NCI-H2107 treated with DMSO at 0.1 percent for 48 hours (cell line): Measurements from ENCODE around the gene CLDN9.

ENCODE experiments used
- DNase-seq: peaks from one replicate; lab custom pipeline; 2025; ENCODE audit not compliant: unreplicated experiment; lab: John Stamatoyannopoulos, UW

CLDN9 gene

DNA sequence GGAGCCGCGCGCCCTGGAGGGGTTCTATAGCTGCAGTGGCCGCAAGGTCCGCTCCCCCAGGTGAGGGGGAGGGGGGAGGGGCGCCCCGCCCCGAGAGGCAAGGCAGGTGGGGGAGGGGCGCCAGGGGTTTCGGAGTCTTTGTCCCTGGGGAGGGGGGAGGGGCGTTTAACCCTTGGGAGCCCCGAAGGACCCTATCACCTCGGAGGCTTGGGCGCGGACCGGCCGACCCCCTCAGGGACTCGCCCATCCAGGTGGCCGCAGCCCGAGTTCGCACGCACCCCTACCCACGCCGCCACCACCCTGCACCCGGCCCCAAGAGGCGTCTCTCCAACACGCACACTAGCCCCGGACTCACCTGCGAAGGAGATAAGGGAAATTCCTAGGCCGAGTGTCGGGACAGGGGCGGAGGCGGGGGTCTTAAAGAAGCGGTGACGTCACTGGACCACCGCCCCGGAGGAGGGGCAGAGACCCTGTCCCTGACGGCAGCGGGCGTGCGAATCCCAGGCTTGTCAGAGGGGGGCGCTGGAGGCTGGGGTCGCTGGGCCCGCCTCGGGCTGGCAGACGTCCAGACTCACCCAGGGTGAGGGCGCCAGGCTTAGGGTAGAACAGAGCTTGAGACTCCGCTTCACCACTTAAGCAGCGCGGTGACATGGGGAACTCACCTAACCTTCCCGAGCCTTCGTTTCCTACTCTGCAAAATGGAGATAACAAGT lies 5.2 kb downstream of the CLDN9 start, which contains the start of gene CLDN6:
CLDN6 (minus strand) TSS at position 390 of the 713 bp plus-strand sequence. CDS start 2,162 bp downstream, outside the sequence.
- DNase-seq, result no peak

DNA sequence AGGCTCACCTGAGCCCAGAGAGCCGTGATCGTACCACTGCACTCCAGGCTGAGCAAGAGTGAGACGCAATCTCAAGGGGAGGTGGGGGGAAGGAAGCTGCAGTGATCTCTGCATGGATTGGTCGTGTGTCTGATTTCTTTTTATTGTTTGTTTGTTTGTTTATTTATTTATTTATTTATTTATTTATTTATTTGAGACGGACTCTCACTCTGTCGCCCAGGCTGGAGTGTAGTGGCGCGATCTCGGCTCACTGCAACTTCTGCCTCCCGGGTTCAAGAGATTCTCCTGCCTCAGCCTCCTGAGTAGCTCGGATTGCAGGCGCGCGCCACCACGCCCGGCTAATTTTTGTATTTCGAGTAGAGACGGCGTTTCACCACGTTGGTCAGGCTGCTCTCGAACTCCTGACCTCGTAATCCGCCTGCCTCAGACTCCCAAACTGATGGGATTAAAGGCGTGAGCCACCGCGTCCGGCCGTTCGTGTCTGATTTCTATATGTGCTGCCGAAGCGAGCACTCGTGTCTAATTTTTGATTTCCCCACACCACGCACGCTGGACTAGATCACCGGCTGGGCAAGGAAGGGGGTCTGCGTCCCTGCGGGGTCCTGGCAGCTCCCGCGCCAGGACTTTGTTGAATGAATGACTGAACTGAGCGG lies 7.0 kb downstream of the CLDN9 start:
- DNase-seq, result no peak

DNA sequence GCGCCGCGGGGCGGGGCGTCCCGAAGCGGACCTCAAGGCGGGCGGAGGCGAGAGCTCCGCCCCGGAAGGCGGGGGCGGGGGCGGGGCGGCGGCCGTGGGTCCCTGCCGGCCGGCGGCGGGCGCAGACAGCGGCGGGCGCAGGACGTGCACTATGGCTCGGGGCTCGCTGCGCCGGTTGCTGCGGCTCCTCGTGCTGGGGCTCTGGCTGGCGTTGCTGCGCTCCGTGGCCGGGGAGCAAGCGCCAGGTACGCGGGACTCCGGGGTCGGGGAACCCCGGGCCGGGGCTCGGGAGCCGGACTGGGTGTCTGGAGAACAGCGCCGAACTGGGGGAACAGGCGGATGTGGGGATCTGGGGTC lies 7.5 kb downstream of the CLDN9 start, which contains the start of gene TNFRSF12A:
TNFRSF12A (plus strand) TSS at position 122 of the 357 bp plus-strand sequence; CDS start at position 152, 30 bp downstream.
- DNase-seq, result no peak

GRCh38 chr16:3020604-3021448 lies 8.1 kb downstream of the CLDN9 start:
- no peak for DNase-seq

- DNase-seq, result no peak
Observed at GRCh38 chr16:3021449-3022207, 8.9 kb downstream of the CLDN9 start.

DNA sequence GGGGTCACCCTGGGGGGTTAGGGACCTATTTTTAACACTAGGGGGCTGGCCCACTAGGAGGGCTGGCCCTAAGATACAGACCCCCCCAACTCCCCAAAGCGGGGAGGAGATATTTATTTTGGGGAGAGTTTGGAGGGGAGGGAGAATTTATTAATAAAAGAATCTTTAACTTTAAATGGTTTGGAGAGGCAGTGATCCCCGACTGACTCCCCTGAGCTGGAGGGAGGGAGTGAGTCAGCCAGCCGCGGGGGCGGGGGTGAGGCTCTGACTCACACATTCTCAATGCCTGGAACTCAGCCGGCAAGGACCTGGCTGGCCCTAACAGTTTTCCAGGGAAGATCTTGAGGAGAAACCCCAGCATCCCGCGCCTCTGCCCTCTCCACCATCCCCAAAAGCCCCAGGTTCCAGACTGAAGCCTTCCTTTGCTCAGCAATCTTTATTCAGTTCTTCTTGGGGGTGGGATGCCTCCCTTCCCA lies 9.5 kb downstream of the CLDN9 start:
- no peak for DNase-seq

- DNase-seq, result no peak
Observed at GRCh38 chr16:3022684-3023414, 10.1 kb downstream of the CLDN9 start.

DNA sequence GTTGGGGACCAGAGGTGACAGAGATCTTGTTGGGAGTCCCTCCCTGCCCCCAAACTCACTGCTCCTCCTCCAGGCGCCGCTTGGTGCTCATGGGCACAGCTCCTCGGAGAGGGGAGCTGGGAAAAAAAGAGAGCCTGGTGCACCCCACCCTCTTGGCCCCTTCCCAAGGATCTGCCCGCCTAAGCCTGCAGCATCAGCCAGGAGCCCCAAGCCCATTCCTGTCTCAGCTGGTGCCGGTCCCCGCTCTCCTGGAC lies 10.6 kb downstream of the CLDN9 start:
- DNase-seq, result peak; percentile 35

- peak; percentile 91 for DNase-seq
Observed at GRCh38 chr16:3023669-3024478, 11.2 kb downstream of the CLDN9 start, which contains the start of the genes HCFC1R1 and THOC6. TSS of gene HCFC1R1 (minus strand) at chr16:3023942. CDS start at chr16:3023941, 1 bp downstream. TSS of gene THOC6 (plus strand) at chr16:3024035. CDS start at chr16:3024327, 292 bp downstream.

GRCh38 chr16:3025032-3026002 lies 12.6 kb downstream of the CLDN9 start:
- DNase-seq, result no peak

- DNase-seq, result no peak
Observed at GRCh38 chr16:3026003-3026378, 13.3 kb downstream of the CLDN9 start.

DNA sequence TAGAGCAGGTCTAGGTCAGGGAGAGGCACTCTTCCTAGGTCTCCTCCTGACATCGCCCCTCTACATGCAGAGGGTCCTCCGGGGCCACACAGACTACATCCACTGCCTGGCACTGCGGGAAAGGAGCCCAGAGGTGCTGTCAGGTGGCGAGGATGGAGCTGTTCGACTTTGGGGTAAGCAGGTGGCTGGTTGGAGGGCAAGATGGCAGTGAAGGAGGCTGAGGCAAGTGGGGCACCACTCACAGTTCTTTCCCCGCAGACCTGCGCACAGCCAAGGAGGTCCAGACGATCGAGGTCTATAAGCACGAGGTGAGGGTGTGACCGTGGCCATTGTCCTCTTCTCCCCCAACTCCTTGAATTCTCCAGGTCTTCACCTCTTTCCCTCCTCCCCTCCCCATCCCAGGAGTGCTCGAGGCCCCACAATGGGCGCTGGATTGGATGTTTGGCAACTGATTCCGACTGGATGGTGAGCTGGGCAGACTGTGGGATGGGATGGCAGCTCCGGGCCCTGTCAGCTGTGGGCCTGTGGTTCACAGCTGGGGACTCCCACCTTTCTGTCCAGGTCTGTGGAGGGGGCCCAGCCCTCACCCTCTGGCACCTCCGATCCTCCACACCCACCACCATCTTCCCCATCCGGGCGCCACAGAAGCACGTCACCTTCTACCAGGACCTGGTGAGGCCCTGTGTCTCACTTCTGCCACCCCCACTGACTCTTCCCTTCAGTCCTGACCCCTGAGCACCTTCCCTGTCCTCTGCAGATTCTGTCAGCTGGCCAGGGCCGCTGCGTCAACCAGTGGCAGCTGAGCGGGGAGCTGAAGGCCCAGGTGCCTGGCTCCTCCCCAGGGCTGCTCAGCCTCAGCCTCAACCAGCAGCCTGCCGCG lies 14.1 kb downstream of the CLDN9 start:
- DNase-seq, result no peak

GRCh38 chr16:3027489-3027795 lies 14.7 kb downstream of the CLDN9 start:
- no peak for DNase-seq

GRCh38 chr16:3027983-3028715 lies 15.4 kb downstream of the CLDN9 start:
- peak; percentile 71 for DNase-seq

DNA sequence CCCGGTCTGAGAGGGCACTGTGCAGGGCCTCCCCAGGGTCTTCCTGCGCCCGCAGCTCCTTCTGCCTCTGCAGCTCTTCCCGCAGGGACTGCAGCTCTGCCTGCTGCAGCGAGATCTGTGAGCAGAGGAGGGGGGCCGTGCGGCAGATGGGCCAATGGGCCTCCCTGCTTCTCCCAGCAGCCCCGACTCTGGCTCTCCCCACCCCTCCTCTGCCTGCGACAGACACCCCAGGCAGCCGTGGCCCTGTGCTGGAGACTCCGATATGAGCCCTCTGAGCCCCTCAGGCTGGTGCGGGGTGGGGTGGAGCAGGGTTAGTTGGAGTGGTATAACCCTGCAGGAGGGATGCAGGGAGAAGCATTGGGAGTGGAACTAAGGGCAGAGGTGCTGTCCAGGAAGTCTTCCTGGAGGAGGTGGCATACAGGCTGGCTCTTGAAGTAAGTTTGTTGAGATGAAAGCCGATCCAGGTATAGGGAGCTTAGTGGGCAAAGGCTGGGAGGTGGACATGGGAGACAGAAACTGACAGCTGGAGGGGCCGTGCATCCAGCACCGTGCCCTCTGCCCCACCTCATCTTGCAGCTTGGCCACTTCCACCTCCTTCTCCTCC lies 16.1 kb downstream of the CLDN9 start:
- DNase-seq, result no peak

GRCh38 chr16:3029491-3030221 lies 16.9 kb downstream of the CLDN9 start:
- no peak for DNase-seq
